SK-N-SH (cell line): ENCODE results near the gene ADRM1. TPM values are rescaled to one million over a fixed set of nuclear protein-coding genes. Genes with fewer than 3 reads are reported as not detected.
A peak's percentile ranks its signal among the peaks of the same experiment; 100 is the strongest.

ENCODE experiments used
- CTCF ChIA-PET: fragments of 300-600, 350-600 bp; formaldehyde crosslinking; extraction: SDS; loops from one replicate; lab custom pipeline; 2021; lab: Yijun Ruan, JAX
- POLR2A ChIA-PET: fragments of 350-600 bp; sonication (Branson Sonifier 250); formaldehyde crosslinking; extraction: SDS; loops from one replicate; lab custom pipeline; 2020; ENCODE audit warnings: antibody characterized with exemption, inconsistent platforms; lab: Yijun Ruan, JAX
- DNase-seq: peaks from one replicate; pipeline ENCODE4 v3.0.0; 2012
- H2AFZ ChIP-seq: fragments of 200-600 bp; sonication (generic); 2 replicates; pipeline ENCODE4 v1.8.1; 2016; ENCODE audit warnings: antibody characterized with exemption, mild to moderate bottlenecking, low read depth
- H3F3A ChIP-seq: fragments of 200-600 bp; sonication (generic); replicated peaks from 2 replicates; pipeline ENCODE3; 2016; ENCODE audit warnings: antibody characterized with exemption, mild to moderate bottlenecking; ENCODE audit not compliant: insufficient read depth
- H3K27ac ChIP-seq, 2 experiments: fragments of 200-500 bp in 1 of 2; fragments of 200-600 bp in 1 of 2; sonication (Bioruptor generic) in 1 of 2; sonication (generic), shearing (Covaris generic) in 1 of 2; 2 replicates each; pipeline versions ENCODE4 v1.5.1 to v1.6.1; 2014 to 2016; ENCODE audit warnings: low read depth in 2 of 2, inconsistent platforms in 1 of 2, low read length in 1 of 2, mild to moderate bottlenecking in 1 of 2, mixed read lengths in 1 of 2
- H3K27me3 ChIP-seq: fragments of 200-600 bp; sonication (generic), shearing (Covaris generic); 2 replicates; pipeline ENCODE4 v1.6.1; 2016; ENCODE audit warnings: mixed run types; ENCODE audit not compliant: insufficient read depth
- H3K36me3 ChIP-seq, 2 experiments: fragments of 200-500 bp in 1 of 2; fragments of 200-600 bp in 1 of 2; sonication (Bioruptor generic) in 1 of 2; sonication (generic) in 1 of 2; replicated peaks in 1 of 2; 2 replicates each; pipeline versions ENCODE3 to v1.5.1; 2014 to 2016; ENCODE audit warnings: low read length in 1 of 2, mild to moderate bottlenecking in 1 of 2; ENCODE audit not compliant: insufficient read depth in 2 of 2, control insufficient read depth in 1 of 2
- H3K4me1 ChIP-seq, 2 experiments: fragments of 200-500 bp in 1 of 2; fragments of 200-600 bp in 1 of 2; sonication (Bioruptor generic) in 1 of 2; sonication (generic), shearing (Covaris generic) in 1 of 2; 2 replicates each; pipeline versions ENCODE4 v1.5.1 to v1.6.1; 2014 to 2016; ENCODE audit warnings: low read depth in 1 of 2, low read length in 1 of 2, mixed run types in 1 of 2; ENCODE audit not compliant: insufficient read depth in 2 of 2, control insufficient read depth in 1 of 2
- H3K4me2 ChIP-seq: fragments of 200-600 bp; sonication (generic), shearing (Covaris generic); 2 replicates; pipeline ENCODE4 v1.6.1; 2017; ENCODE audit warnings: mixed run types
- H3K4me3 ChIP-seq, 2 experiments: fragments of 200-500 bp in 1 of 2; fragments of 200-600 bp in 1 of 2; sonication (Bioruptor generic) in 1 of 2; sonication (generic), shearing (Covaris generic) in 1 of 2; 2 replicates each; pipeline versions ENCODE4 v1.5.1 to v1.8.1; 2014 to 2016; ENCODE audit warnings: low read depth in 2 of 2, inconsistent platforms in 1 of 2, low read length in 1 of 2, mild to moderate bottlenecking in 1 of 2, mixed read lengths in 1 of 2, moderate library complexity in 1 of 2
- H3K79me2 ChIP-seq: fragments of 200-600 bp; sonication (generic); 2 replicates; pipeline ENCODE4 v1.8.1; 2017; ENCODE audit warnings: mild to moderate bottlenecking; ENCODE audit not compliant: insufficient read depth
- H3K9ac ChIP-seq: fragments of 200-600 bp; sonication (generic); 2 replicates; pipeline ENCODE4 v1.6.1; 2017; ENCODE audit warnings: mixed run types
- H3K9me2 ChIP-seq: fragments of 200-600 bp; sonication (generic); 2 replicates; pipeline ENCODE4 v1.6.1; 2017; ENCODE audit warnings: mixed run types
- H3K9me3 ChIP-seq: fragments of 200-600 bp; sonication (generic); 2 replicates; pipeline ENCODE4 v1.6.1; 2017; ENCODE audit warnings: mixed run types, mild to moderate bottlenecking, moderate library complexity
- H4K20me1 ChIP-seq: fragments of 200-600 bp; sonication (generic); 2 replicates; pipeline ENCODE4 v1.6.1; 2017; ENCODE audit warnings: mild to moderate bottlenecking, mixed run types; ENCODE audit not compliant: insufficient read depth
- ELF1 ChIP-seq: IDR thresholded peaks from 2 replicates; pipeline ENCODE4 v1.4.0; 2012
- FOSL2 ChIP-seq: IDR thresholded peaks from 2 replicates; pipeline ENCODE4 v1.4.0; 2012; ENCODE audit warnings: low read depth, mild to moderate bottlenecking, moderate library complexity, borderline replicate concordance
- FOXJ3 ChIP-seq: sonication (generic); formaldehyde crosslinking; IDR thresholded peaks from 2 replicates; pipeline ENCODE4 v1.5.1; 2020; ENCODE audit warnings: mild to moderate bottlenecking, missing genetic modification reagents
- JUND ChIP-seq: IDR thresholded peaks from 2 replicates; pipeline ENCODE4 v1.4.0; 2012
- RAD21 ChIP-seq: IDR thresholded peaks from 2 replicates; pipeline ENCODE4 v1.6.1; 2012; ENCODE audit warnings: mild to moderate bottlenecking, low read length
- RCOR1 ChIP-seq: fragments of 150-350 bp; IDR thresholded peaks from 2 replicates; pipeline ENCODE4 v1.6.1; 2017; ENCODE audit warnings: antibody characterized with exemption, low read length
- REST ChIP-seq: IDR thresholded peaks from 2 replicates; pipeline ENCODE4 v1.6.1; 2012; ENCODE audit warnings: mild to moderate bottlenecking, low read depth, low read length, moderate library complexity
- SIN3A ChIP-seq: IDR thresholded peaks from 2 replicates; pipeline ENCODE4 v1.6.1; 2012; ENCODE audit warnings: low read depth, mild to moderate bottlenecking, low read length, moderate library complexity, borderline replicate concordance
- SMC3 ChIP-seq: IDR thresholded peaks from 2 replicates; pipeline ENCODE4 v1.6.1; 2012; ENCODE audit warnings: low read depth, low read length, improper control_type of control experiment
- TEAD4 ChIP-seq: IDR thresholded peaks from 2 replicates; pipeline ENCODE4 v1.4.0; 2012; ENCODE audit warnings: mild to moderate bottlenecking, borderline replicate concordance; ENCODE audit not compliant: insufficient read depth
- YY1 ChIP-seq: IDR thresholded peaks from 2 replicates; pipeline ENCODE4 v1.4.0; 2012; ENCODE audit warnings: low read depth, mild to moderate bottlenecking
- WGBS: methylation state at CpG from one replicate; pipeline ENCODE4 v1.1.6; 2017; ENCODE audit warnings: low lambda C conversion rate; 5-methylcytosine and 5-hydroxymethylcytosine counted together
- polyA plus RNA-seq, 3 experiments: library from polyadenylated mRNA; depleted of rRNA; stranded (reverse); fragments of >200 nt; gene quantifications; 2 replicates each; pipeline ENCODE4 v1.2.3, GENCODE V29; 2012

ADRM1 gene
- polyA plus RNA-seq, 1 of the 3 experiments (the other 2 are of a cell fraction): 142 TPM

DNA sequence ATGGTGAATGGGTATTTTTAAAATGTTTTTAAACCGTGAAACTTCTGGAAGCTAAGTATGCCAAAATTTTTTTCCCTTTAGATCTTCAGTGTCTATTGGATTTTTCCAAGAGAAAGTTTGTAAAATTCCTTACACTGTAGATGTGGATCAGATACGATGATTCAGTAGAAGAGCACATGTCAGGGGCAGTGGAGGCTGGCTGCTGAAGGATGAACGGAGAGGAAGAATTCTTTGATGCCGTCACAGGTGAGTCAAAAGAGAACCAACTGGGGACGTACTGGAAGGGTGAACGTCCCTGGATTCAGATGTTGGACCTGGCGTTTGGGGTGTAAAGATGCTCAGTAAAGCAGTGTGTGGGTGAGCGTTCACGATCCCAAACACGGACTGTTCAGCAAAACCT lies 46.8 kb upstream of the ADRM1 start:
- Histone ChIP-seq H3F3A (peaks cover 5% of the 10 kb centered on the region), H3K79me2 (peaks cover 70% of the 10 kb centered on the region), H3K9me3 (no peaks in the 10 kb centered on the region), H3K36me3 (peaks cover 4 to 12% of the 10 kb centered on the region in 2 experiments), H4K20me1 (peaks cover 72% of the 10 kb centered on the region), H3K9me2 (no peaks in the 10 kb centered on the region), H2AFZ (no peak overlapping the region), H3K9ac (no peak overlapping the region), H3K27ac (no peak overlapping the region), H3K4me3 (no peak overlapping the region), H3K27me3 (no peaks in the 10 kb centered on the region), H3K4me2 (no peak overlapping the region), H3K4me1 (no peaks in the 10 kb centered on the region)
- POLR2A ChIA-PET: no interaction called here
- CTCF ChIA-PET: no interaction called here
- TF ChIP-seq RAD21: no peak
- no peak for TF ChIP-seq JUND
- DNase-seq: no peak
- 92% methylated on average over 10 of the region's 10 CpGs for WGBS

- Histone ChIP-seq H3K9ac (no peak overlapping the region), H3K36me3 (peaks cover 7 to 27% of the 10 kb centered on the region in 2 experiments), H3K27me3 (no peaks in the 10 kb centered on the region), H3K4me3 (no peak overlapping the region), H3K9me2 (no peaks in the 10 kb centered on the region), H3K4me1 (no peaks in the 10 kb centered on the region), H3F3A (peaks cover 5% of the 10 kb centered on the region), H4K20me1 (peaks cover 50% of the 10 kb centered on the region), H3K79me2 (peaks cover 48% of the 10 kb centered on the region), H3K9me3 (no peaks in the 10 kb centered on the region), H2AFZ (no peak overlapping the region), H3K4me2 (no peak overlapping the region), H3K27ac (peak overlapping the region in 1 of 2 experiments; percentile 29; a peak in 1 of 4 replicates)
- DNase-seq: no peak
- POLR2A ChIA-PET: no interaction called here
- WGBS: 70% methylated on average over 19 of the region's 20 CpGs
- CTCF ChIA-PET: interaction anchor here (0.8 to 0.9 kb wide), 2 partner anchors 13 to 25 kb away, joined by 3 read pairs; no protein-coding TSS in a partner anchor
- TF ChIP-seq RCOR1 (no peak), JUND (no peak), FOSL2 (0 out of 2 replicates have a peak, but pooled peaks have one; percentile 7)
Measured at GRCh38 chr20:62258499-62259293, 44.1 kb upstream of the ADRM1 start.

DNA sequence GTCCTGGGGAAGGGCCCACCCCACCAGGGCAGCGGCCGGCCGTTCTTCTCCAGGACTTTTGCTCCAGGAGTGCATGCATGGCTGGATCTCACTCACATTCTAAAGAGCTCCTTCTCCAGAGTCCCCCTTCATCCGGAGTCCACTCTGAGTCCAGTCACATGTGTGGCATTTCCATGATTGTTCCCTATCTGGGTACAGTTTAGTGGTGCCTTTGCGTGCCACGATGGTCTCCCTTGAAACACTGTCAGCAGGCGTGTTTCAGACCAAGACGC lies 43.6 kb upstream of the ADRM1 start:
- POLR2A ChIA-PET: no interaction called here
- no peak overlapping the region for H3K27ac ChIP-seq
- no peak overlapping the region for H3K4me2 ChIP-seq
- H3K9me3 ChIP-seq: no peaks in the 10 kb centered on the region
- H3K4me1 ChIP-seq: no peaks in the 10 kb centered on the region
- TF ChIP-seq ELF1 (no peak), FOXJ3 (CRISPR knock-in tag) (no peak), SMC3 (no peak), YY1 (no peak), REST (no peak), SIN3A (no peak), TEAD4 (no peak)
- TF ChIP-seq, all 33 proteins: peak for 0
- H2AFZ ChIP-seq: no peak overlapping the region
- CTCF ChIA-PET: interaction anchor here (0.8 to 0.9 kb wide), 2 partner anchors 13 to 25 kb away, joined by 3 read pairs; no protein-coding TSS in a partner anchor
- H3K27me3 ChIP-seq: no peaks in the 10 kb centered on the region
- DNase-seq: no peak
- H3K9ac ChIP-seq: no peak overlapping the region
- H3K36me3 ChIP-seq: peaks cover 7 to 29% of the 10 kb centered on the region in 2 experiments
- 93% methylated on average over 8 of the region's 8 CpGs for WGBS
- peaks cover 5% of the 10 kb centered on the region for H3F3A ChIP-seq
- peaks cover 43% of the 10 kb centered on the region for H3K79me2 ChIP-seq
- no peaks in the 10 kb centered on the region for H3K9me2 ChIP-seq
- peaks cover 45% of the 10 kb centered on the region for H4K20me1 ChIP-seq
- H3K4me3 ChIP-seq: no peak overlapping the region
